Caco-2 (cell line): ENCODE results near the gene TPST2. TPM values are rescaled to one million over a fixed set of nuclear protein-coding genes. Genes with fewer than 3 reads are reported as not detected.
A peak's percentile ranks its signal among the peaks of the same experiment; 100 is the strongest.

Experiments
- BruUV-seq: library from RNA; stranded (reverse); fragments of 400-500 nt; replicated peaks from 2 replicates; lab custom pipeline; 2021; lab: Mats Ljungman, UMichigan
- CTCF ChIA-PET: fragments of 300-600 bp; sonication (Branson Sonifier 250); formaldehyde crosslinking; loops from one replicate; lab custom pipeline; 2022; ENCODE audit warnings: antibody characterized with exemption; lab: Charles Lee
- POLR2A ChIA-PET: fragments of 300-600 bp; sonication (Branson Sonifier 250); formaldehyde crosslinking; loops from one replicate; lab custom pipeline; 2022; ENCODE audit warnings: antibody characterized with exemption; lab: Charles Lee
- DNase-seq, 2 experiments: peaks; one replicate each; pipeline versions ENCODE4 v3.0.0 to v3.0.0-alpha.2; 2020 to 2022
- H3K27me3 ChIP-seq: replicated peaks from 2 replicates; pipeline ENCODE4 v1.6.0; 2011; ENCODE audit warnings: low read length; ENCODE audit not compliant: control insufficient read depth, insufficient read depth
- H3K36me3 ChIP-seq: 2 replicates; pipeline ENCODE4 v1.5.1; 2011; ENCODE audit warnings: low read length; ENCODE audit not compliant: control insufficient read depth, insufficient read depth
- H3K4me1 ChIP-seq: fragments of 250-450 bp; sonication (Bioruptor Pico); 2 replicates; pipeline ENCODE4 v1.5.1; 2020; ENCODE audit warnings: mild to moderate bottlenecking
- H3K4me3 ChIP-seq: 2 replicates; pipeline ENCODE4 v1.5.1; 2011; ENCODE audit warnings: low read depth, mild to moderate bottlenecking, control low read depth, low read length
- H3K9me3 ChIP-seq: fragments of 250-450 bp; sonication (Bioruptor Pico); 2 replicates; pipeline ENCODE4 v1.5.1; 2020; ENCODE audit warnings: mild to moderate bottlenecking, moderate library complexity
- H3K27ac Mint-ChIP-seq: one replicate; pipeline ENCODE4 v1.8.0; 2022; ENCODE audit warnings: mixed read lengths; ENCODE audit not compliant: unreplicated experiment
- H3K27me3 Mint-ChIP-seq: one replicate; pipeline ENCODE4 v1.8.0; 2022; ENCODE audit warnings: mixed read lengths; ENCODE audit not compliant: insufficient read depth, unreplicated experiment
- H3K36me3 Mint-ChIP-seq: one replicate; pipeline ENCODE4 v1.8.0; 2022; ENCODE audit warnings: mild to moderate bottlenecking, mixed read lengths; ENCODE audit not compliant: insufficient read depth, unreplicated experiment
- H3K4me1 Mint-ChIP-seq: one replicate; pipeline ENCODE4 v1.8.0; 2022; ENCODE audit warnings: low read depth, mixed read lengths; ENCODE audit not compliant: unreplicated experiment
- H3K4me3 Mint-ChIP-seq: one replicate; pipeline ENCODE4 v1.8.0; 2022; ENCODE audit warnings: mild to moderate bottlenecking, moderate library complexity, mixed read lengths; ENCODE audit not compliant: unreplicated experiment
- H3K9me3 Mint-ChIP-seq: one replicate; pipeline ENCODE4 v1.8.0; 2022; ENCODE audit warnings: mixed read lengths; ENCODE audit not compliant: unreplicated experiment
- intact Hi-C: fragments of 100-400 bp; cut with micrococcal nuclease; formaldehyde crosslinking; loops from one replicate; pipeline ENCODE4 v1.10.0; 2022; ENCODE audit not compliant: unreplicated experiment
- total RNA-seq: library from RNA; stranded (reverse); gene quantifications from 2 replicates; pipeline ENCODE4 v1.2.3, GENCODE V29; 2022
- TF ChIP-seq, protein P1 (sequence below), 2 experiments: fragments of 200-600 bp in 1 of 2; IDR thresholded peaks; 1 replicate in 1 of 2; 2 replicates in 1 of 2; pipeline versions ENCODE4 v1.5.1 to v1.8.0; 2011 to 2022; ENCODE audit warnings: antibody characterized with exemption in 1 of 2, control low read depth in 1 of 2, inconsistent platforms in 1 of 2, low read depth in 1 of 2, low read length in 1 of 2, mild to moderate bottlenecking in 1 of 2, moderate library complexity in 1 of 2; ENCODE audit not compliant: insufficient read depth in 1 of 2, severe bottlenecking in 1 of 2, unreplicated experiment in 1 of 2

TPST2 gene
- total RNA-seq, 1 experiment from 2014 or later: 9.5 TPM

DNA sequence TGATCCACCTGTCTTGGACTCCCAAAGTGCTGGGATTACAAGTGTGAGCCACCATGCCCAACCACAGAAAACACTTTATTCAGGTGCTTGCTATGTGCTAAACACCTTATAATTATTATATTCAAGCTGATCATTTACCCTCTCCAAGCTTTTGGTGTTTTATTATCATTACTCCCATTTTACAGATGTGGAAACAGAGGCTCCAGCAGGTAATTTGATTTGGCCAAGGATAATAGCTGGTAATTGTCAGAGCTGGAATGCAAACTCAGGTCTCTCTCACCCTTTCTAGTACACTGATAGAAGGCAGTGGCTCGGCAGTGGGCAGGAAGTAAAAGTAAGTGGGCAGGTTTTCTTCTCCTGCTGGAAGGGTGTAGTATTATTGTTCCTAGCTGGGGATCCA lies 3.8 kb upstream of the TPST2 start:
- intact Hi-C loops: no loop called here
- Mint-ChIP-seq H3K4me3 (no peak overlapping the region), H3K9me3 (no peaks in the 10 kb centered on the region), H3K4me1 (no peaks in the 10 kb centered on the region), H3K27me3 (peaks cover 8% of the 10 kb centered on the region), H3K27ac (no peak overlapping the region), H3K36me3 (no peaks in the 10 kb centered on the region)
- no peak overlapping the region for H3K4me3 ChIP-seq
- no peak for DNase-seq
- ChIA-PET POLR2A (no interaction called here), CTCF (no interaction called here)
- TF ChIP-seq, protein P1, sequence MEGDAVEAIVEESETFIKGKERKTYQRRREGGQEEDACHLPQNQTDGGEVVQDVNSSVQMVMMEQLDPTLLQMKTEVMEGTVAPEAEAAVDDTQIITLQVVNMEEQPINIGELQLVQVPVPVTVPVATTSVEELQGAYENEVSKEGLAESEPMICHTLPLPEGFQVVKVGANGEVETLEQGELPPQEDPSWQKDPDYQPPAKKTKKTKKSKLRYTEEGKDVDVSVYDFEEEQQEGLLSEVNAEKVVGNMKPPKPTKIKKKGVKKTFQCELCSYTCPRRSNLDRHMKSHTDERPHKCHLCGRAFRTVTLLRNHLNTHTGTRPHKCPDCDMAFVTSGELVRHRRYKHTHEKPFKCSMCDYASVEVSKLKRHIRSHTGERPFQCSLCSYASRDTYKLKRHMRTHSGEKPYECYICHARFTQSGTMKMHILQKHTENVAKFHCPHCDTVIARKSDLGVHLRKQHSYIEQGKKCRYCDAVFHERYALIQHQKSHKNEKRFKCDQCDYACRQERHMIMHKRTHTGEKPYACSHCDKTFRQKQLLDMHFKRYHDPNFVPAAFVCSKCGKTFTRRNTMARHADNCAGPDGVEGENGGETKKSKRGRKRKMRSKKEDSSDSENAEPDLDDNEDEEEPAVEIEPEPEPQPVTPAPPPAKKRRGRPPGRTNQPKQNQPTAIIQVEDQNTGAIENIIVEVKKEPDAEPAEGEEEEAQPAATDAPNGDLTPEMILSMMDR (IDR thresholded peaks at IDR 0.05; ENCODE audit: insufficient read depth in 1 of 2, low read depth in 1 of 2, low read length in 1 of 2, severe bottlenecking in 1 of 2, unreplicated experiment in 1 of 2): no peak
- H3K9me3 ChIP-seq: no peaks in the 10 kb centered on the region
- BruUV-seq: no TSS peak
- no peaks in the 10 kb centered on the region; the same call in 1 of the 2 replicates for H3K27me3 ChIP-seq
- no peaks in the 10 kb centered on the region for H3K36me3 ChIP-seq
- H3K4me1 ChIP-seq: no peaks in the 10 kb centered on the region

DNA sequence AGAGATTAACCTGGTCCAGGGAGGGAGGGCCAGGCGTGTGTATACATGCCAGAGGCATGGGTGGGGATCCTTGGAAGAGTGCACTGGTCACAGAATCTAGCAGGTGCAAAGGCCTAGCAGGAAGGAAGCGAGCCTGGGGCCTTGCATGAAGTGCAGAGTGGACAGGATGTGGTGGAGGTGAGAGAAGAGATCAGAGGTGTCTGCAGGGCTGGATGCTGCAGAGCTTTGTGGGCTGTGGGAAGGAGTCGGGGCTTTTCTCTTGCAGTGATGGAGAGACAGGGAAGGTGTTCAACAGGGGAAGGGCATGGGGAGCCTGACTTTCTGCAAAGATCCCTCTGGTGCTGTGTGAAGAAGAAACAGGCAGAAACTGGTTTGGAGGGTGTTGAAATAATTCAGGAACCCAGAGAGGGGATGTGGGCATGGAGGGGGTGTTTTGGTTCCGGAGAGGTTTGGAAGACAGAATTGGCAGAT lies 2.5 kb upstream of the TPST2 start:
- DNase-seq: no peak
- POLR2A ChIA-PET: no interaction called here
- no peak overlapping the region for H3K27ac Mint-ChIP-seq
- Histone ChIP-seq H3K36me3 (no peaks in the 10 kb centered on the region), H3K4me1 (no peaks in the 10 kb centered on the region), H3K27me3 (no peaks in the 10 kb centered on the region; the same call in 1 of the 2 replicates), H3K9me3 (no peaks in the 10 kb centered on the region), H3K4me3 (no peak overlapping the region)
- no TSS peak for BruUV-seq
- CTCF ChIA-PET: interaction anchor here (0.7 kb wide), 1 partner anchor 9 kb away, joined by 3 read pairs; no protein-coding TSS in a partner anchor
- H3K27me3 Mint-ChIP-seq: peaks cover 4% of the 10 kb centered on the region
- H3K36me3 Mint-ChIP-seq: no peaks in the 10 kb centered on the region
- H3K9me3 Mint-ChIP-seq: no peaks in the 10 kb centered on the region
- TF ChIP-seq, protein P1 (IDR thresholded peaks at IDR 0.05; ENCODE audit: insufficient read depth in 1 of 2, low read depth in 1 of 2, low read length in 1 of 2, severe bottlenecking in 1 of 2, unreplicated experiment in 1 of 2): no peak
- intact Hi-C loops: no loop called here
- H3K4me1 Mint-ChIP-seq: no peaks in the 10 kb centered on the region
- H3K4me3 Mint-ChIP-seq: no peak overlapping the region

DNA sequence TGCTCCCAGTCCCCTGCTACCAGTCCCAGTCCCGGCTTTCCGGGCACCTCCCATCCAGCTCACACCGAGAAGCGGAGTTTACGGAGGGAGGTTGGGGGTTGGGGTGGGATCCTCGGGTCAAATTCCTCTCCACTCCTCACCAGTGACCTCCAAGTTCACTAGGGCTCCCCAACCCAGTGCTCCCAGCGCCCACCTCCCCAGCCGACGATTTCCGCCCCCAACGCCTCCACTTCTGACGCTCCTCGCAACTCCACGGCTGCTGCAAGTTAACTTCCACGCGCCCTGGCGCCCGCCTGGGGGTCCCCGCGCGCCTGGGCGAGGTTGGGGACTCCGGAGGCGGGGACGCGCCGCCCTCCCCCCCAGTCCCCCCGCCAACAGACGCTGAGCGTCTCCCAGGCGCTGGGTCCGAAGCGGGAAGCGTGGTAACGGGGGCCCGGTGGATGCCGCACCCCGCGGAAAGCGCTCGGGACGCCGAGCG lies 526 bp downstream of the TPST2 start:
- H3K9me3 Mint-ChIP-seq: no peaks in the 10 kb centered on the region
- Histone ChIP-seq H3K9me3 (no peaks in the 10 kb centered on the region), H3K27me3 (no peaks in the 10 kb centered on the region), H3K36me3 (no peaks in the 10 kb centered on the region), H3K4me3 (peak overlapping the region; percentile 80), H3K4me1 (no peaks in the 10 kb centered on the region)
- DNase-seq: peak; percentile 37 to 55
- no peaks in the 10 kb centered on the region for H3K4me1 Mint-ChIP-seq
- TF ChIP-seq, protein P1 (IDR thresholded peaks at IDR 0.05; ENCODE audit: insufficient read depth in 1 of 2, low read depth in 1 of 2, low read length in 1 of 2, severe bottlenecking in 1 of 2, unreplicated experiment in 1 of 2): no peak
- no TSS peak for BruUV-seq
- intact Hi-C loops: no loop called here
- H3K4me3 Mint-ChIP-seq: peak overlapping the region; percentile 79
- ChIA-PET CTCF (interaction anchor here (0.6 kb wide), 1 partner anchor 302 kb away, joined by 4 read pairs; no protein-coding TSS in a partner anchor), POLR2A (interaction anchor here (0.6 kb wide), 1 partner anchor 9 kb away, joined by 3 read pairs; no protein-coding TSS in a partner anchor)
- no peaks in the 10 kb centered on the region for H3K27me3 Mint-ChIP-seq
- H3K27ac Mint-ChIP-seq: no peak overlapping the region
- no peaks in the 10 kb centered on the region for H3K36me3 Mint-ChIP-seq
